Liver (tissue), 9 donors: ENCODE measurements around the gene GARNL3. TPM values are rescaled to one million over a fixed set of nuclear protein-coding genes. Genes with fewer than 3 reads are reported as not detected.

Source experiments
- DNase-seq: peaks from one replicate; pipeline ENCODE4 v3.0.0-alpha.2; 2017; ENCODE audit warnings: low spot score
- H3K27ac ChIP-seq, 2 donors: one replicate each; pipeline ENCODE4 v1.7.0; 2013; ENCODE audit warnings: inconsistent platforms in 2 of 2, low read length in 2 of 2, control low read depth in 1 of 2, low read depth in 1 of 2, mild to moderate bottlenecking in 1 of 2
- H3K27me3 ChIP-seq, 4 donors: one replicate each; pipeline versions ENCODE4 v1.6.1 to v1.7.0; 2013; ENCODE audit warnings: low read length in 3 of 4, inconsistent platforms in 1 of 4, mild to moderate bottlenecking in 1 of 4, moderate library complexity in 1 of 4; ENCODE audit not compliant: control insufficient read depth in 4 of 4, insufficient read depth in 4 of 4
- H3K36me3 ChIP-seq, 4 donors: one replicate each; pipeline versions ENCODE4 v1.6.1 to v1.7.0; 2013; ENCODE audit warnings: low read length in 3 of 4, mild to moderate bottlenecking in 3 of 4, low read depth in 1 of 4, moderate library complexity in 1 of 4; ENCODE audit not compliant: control insufficient read depth in 4 of 4, insufficient read depth in 3 of 4
- H3K4me1 ChIP-seq, 4 donors: one replicate each; pipeline versions ENCODE4 v1.6.1 to v1.7.0; 2013; ENCODE audit warnings: low read length in 3 of 4, mild to moderate bottlenecking in 3 of 4, moderate library complexity in 1 of 4; ENCODE audit not compliant: control insufficient read depth in 4 of 4, insufficient read depth in 4 of 4
- H3K4me3 ChIP-seq, 3 donors: one replicate each; pipeline versions ENCODE4 v1.6.1 to v1.7.0; 2013; ENCODE audit warnings: low read length in 3 of 3, control low read depth in 1 of 3, low read depth in 1 of 3, mild to moderate bottlenecking in 1 of 3
- H3K9ac ChIP-seq, 2 donors: one replicate each; pipeline ENCODE4 v1.7.0; 2013; ENCODE audit warnings: low read length in 2 of 2, mild to moderate bottlenecking in 2 of 2, moderate library complexity in 2 of 2, control low read depth in 1 of 2, low read depth in 1 of 2
- H3K9me3 ChIP-seq, 4 donors: one replicate each; pipeline versions ENCODE4 v1.6.1 to v1.7.0; 2013; ENCODE audit warnings: low read length in 3 of 4; ENCODE audit not compliant: control insufficient read depth in 4 of 4
- FOXA1 ChIP-seq: IDR thresholded peaks from 2 replicates; pipeline ENCODE4 v1.6.1; 2016; ENCODE audit warnings: antibody characterized with exemption
- GABPA ChIP-seq, 2 donors: IDR thresholded peaks in 1 of 2; conservative IDR thresholded peaks in 1 of 2; 2 replicates each; pipeline ENCODE4 v1.6.1; 2016; ENCODE audit warnings: antibody characterized with exemption in 2 of 2, mild to moderate bottlenecking in 1 of 2, moderate library complexity in 1 of 2
- HNF4A ChIP-seq, 2 donors: conservative IDR thresholded peaks; 2 replicates each; pipeline ENCODE4 v1.6.1; 2016; ENCODE audit warnings: antibody characterized with exemption in 2 of 2, mild to moderate bottlenecking in 2 of 2
- NR2F2 ChIP-seq: IDR thresholded peaks from 2 replicates; pipeline ENCODE4 v1.6.1; 2016; ENCODE audit warnings: antibody characterized with exemption
- RAD21 ChIP-seq, 2 donors: IDR thresholded peaks; 2 replicates each; pipeline ENCODE4 v1.6.1; 2016; ENCODE audit warnings: antibody characterized with exemption in 2 of 2, mild to moderate bottlenecking in 2 of 2
- SP1 ChIP-seq: IDR thresholded peaks from 2 replicates; pipeline ENCODE4 v1.6.1; 2018; ENCODE audit warnings: antibody characterized with exemption, mild to moderate bottlenecking
- TAF1 ChIP-seq: conservative IDR thresholded peaks from 2 replicates; pipeline ENCODE4 v1.6.1; 2016; ENCODE audit warnings: antibody characterized with exemption, mild to moderate bottlenecking
- YY1 ChIP-seq: IDR thresholded peaks from 2 replicates; pipeline ENCODE4 v1.6.1; 2016; ENCODE audit warnings: antibody characterized with exemption, mild to moderate bottlenecking
- ZBTB33 ChIP-seq: IDR thresholded peaks from 2 replicates; pipeline ENCODE4 v1.6.1; 2016; ENCODE audit warnings: antibody characterized with exemption
- WGBS: extraction: QIAGEN DNeasy Blood & Tissue Kit; methylation state at CpG from one replicate; pipeline ENCODE4 v1.1.7; 2013; 5-methylcytosine and 5-hydroxymethylcytosine counted together
- polyA plus RNA-seq, 2 donors: library from polyadenylated mRNA; stranded (reverse) in 1 of 2; unstranded in 1 of 2; fragments of 200-250 nt in 1 of 2; fragments of >200 nt in 1 of 2; fragmentation: Nextera tagmentation in 1 of 2; extraction: Ambion mirVana in 1 of 2; gene quantifications; one replicate each; pipeline versions ENCODE4 v1.2.1 to v1.2.3, GENCODE V29; 2013 to 2015
- total RNA-seq, 2 donors: library from RNA; depleted of rRNA; stranded (reverse); fragments of >200 nt; gene quantifications; one replicate each; pipeline ENCODE4 v1.2.3, GENCODE V29; 2014
- TF ChIP-seq, protein P1 (sequence below): IDR thresholded peaks from 2 replicates; pipeline ENCODE4 v1.6.1; 2016; ENCODE audit warnings: antibody characterized with exemption
- TF ChIP-seq, protein P2 (sequence below): IDR thresholded peaks from 2 replicates; pipeline ENCODE4 v1.6.1; 2016; ENCODE audit warnings: antibody characterized with exemption, mild to moderate bottlenecking
- TF ChIP-seq, protein P3 (sequence below): IDR thresholded peaks from 2 replicates; pipeline ENCODE4 v1.6.1; 2016; ENCODE audit warnings: antibody characterized with exemption
- donor health status: healthy.
- donor health status: healthy.
- donor health status: healthy.
- donor health status: healthy.
- donor health status: healthy.

GARNL3 gene
- total and polyA plus RNA-seq, 4 donors = 0.89 to 6.7 (median 3.5) TPM

DNA sequence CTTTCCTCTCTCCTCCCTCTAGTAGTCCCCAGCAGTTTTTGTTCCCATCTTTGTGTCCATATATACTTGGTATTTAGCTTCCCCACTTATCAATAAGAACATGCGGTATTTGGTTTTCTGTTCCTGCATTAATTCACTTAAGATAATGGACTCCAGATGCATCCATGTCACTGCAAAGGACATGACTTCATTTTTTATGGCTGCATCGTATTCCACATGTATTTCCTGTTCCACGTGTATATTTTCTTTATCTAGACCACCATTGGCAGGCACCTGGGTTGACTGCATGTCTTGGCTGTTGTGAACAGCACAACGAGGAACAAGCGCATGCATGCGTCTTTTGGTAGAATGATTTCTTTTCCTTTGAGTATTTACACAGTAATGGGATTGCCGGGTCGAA is 165.8 kb downstream of the GARNL3 start:
- H3K27me3 ChIP-seq = no peaks in the 10 kb centered on the region
- H3K4me3 ChIP-seq = no peak overlapping the region
- peaks cover 0 to 7% (median 5%) of the 10 kb centered on the region in 4 donors for H3K4me1 ChIP-seq
- peaks cover 13 to 32% (median 24%) of the 10 kb centered on the region in 4 donors for H3K36me3 ChIP-seq
- TF ChIP-seq, protein P1, sequence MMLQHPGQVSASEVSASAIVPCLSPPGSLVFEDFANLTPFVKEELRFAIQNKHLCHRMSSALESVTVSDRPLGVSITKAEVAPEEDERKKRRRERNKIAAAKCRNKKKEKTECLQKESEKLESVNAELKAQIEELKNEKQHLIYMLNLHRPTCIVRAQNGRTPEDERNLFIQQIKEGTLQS = no peak
- no peak for TF ChIP-seq YY1
- TF ChIP-seq, protein P2, sequence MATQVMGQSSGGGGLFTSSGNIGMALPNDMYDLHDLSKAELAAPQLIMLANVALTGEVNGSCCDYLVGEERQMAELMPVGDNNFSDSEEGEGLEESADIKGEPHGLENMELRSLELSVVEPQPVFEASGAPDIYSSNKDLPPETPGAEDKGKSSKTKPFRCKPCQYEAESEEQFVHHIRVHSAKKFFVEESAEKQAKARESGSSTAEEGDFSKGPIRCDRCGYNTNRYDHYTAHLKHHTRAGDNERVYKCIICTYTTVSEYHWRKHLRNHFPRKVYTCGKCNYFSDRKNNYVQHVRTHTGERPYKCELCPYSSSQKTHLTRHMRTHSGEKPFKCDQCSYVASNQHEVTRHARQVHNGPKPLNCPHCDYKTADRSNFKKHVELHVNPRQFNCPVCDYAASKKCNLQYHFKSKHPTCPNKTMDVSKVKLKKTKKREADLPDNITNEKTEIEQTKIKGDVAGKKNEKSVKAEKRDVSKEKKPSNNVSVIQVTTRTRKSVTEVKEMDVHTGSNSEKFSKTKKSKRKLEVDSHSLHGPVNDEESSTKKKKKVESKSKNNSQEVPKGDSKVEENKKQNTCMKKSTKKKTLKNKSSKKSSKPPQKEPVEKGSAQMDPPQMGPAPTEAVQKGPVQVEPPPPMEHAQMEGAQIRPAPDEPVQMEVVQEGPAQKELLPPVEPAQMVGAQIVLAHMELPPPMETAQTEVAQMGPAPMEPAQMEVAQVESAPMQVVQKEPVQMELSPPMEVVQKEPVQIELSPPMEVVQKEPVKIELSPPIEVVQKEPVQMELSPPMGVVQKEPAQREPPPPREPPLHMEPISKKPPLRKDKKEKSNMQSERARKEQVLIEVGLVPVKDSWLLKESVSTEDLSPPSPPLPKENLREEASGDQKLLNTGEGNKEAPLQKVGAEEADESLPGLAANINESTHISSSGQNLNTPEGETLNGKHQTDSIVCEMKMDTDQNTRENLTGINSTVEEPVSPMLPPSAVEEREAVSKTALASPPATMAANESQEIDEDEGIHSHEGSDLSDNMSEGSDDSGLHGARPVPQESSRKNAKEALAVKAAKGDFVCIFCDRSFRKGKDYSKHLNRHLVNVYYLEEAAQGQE = no peak
- TF ChIP-seq TAF1 = no peak
- TF ChIP-seq FOXA1 = no peak
- no peaks in the 10 kb centered on the region for H3K9me3 ChIP-seq
- no peak overlapping the region for H3K27ac ChIP-seq
- no peak overlapping the region for H3K9ac ChIP-seq
- no peak for DNase-seq
- 96% methylated on average over 8 of the region's 8 CpGs for WGBS

GRCh38 chr9:127437497-127438264 is 173.1 kb downstream of the GARNL3 start:
- H3K9me3 ChIP-seq = no peaks in the 10 kb centered on the region
- 92% methylated on average over 12 of the region's 12 CpGs for WGBS
- no peaks in the 10 kb centered on the region for H3K4me1 ChIP-seq
- TF ChIP-seq RAD21 (IDR thresholded peaks at IDR 0.05) = peak in 1 of 2 donors; percentile 25
- TF ChIP-seq, protein P2 = no peak
- TF ChIP-seq NR2F2 = no peak
- no peak for TF ChIP-seq FOXA1
- no peak for TF ChIP-seq SP1
- no peak overlapping the region for H3K9ac ChIP-seq
- H3K4me3 ChIP-seq = no peak overlapping the region
- no peak overlapping the region for H3K27ac ChIP-seq
- no peaks in the 10 kb centered on the region for H3K27me3 ChIP-seq
- peaks cover 14 to 63% (median 54%) of the 10 kb centered on the region in 4 donors for H3K36me3 ChIP-seq
- no peak for DNase-seq

GRCh38 chr9:127438394-127438793 is 173.8 kb downstream of the GARNL3 start:
- WGBS = 96% methylated on average over 9 of the region's 9 CpGs
- H3K27ac ChIP-seq = no peak overlapping the region
- no peaks in the 10 kb centered on the region for H3K27me3 ChIP-seq
- H3K36me3 ChIP-seq = peaks cover 14 to 65% (median 55%) of the 10 kb centered on the region in 4 donors
- H3K4me3 ChIP-seq = no peak overlapping the region
- H3K9ac ChIP-seq = no peak overlapping the region
- no peaks in the 10 kb centered on the region for H3K4me1 ChIP-seq
- no peak for DNase-seq
- TF ChIP-seq HNF4A (conservative IDR thresholded peaks at IDR 0.05) = no peak
- TF ChIP-seq, protein P3, sequence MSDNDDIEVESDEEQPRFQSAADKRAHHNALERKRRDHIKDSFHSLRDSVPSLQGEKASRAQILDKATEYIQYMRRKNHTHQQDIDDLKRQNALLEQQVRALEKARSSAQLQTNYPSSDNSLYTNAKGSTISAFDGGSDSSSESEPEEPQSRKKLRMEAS = no peak
- TF ChIP-seq GABPA (IDR thresholded peaks at IDR 0.05 in 1 of 2, conservative IDR thresholded peaks at IDR 0.05 in 1 of 2) = no peak
- TF ChIP-seq, protein P2 = no peak
- no peak for TF ChIP-seq RAD21 (IDR thresholded peaks at IDR 0.05)
- TF ChIP-seq ZBTB33 = no peak
- H3K9me3 ChIP-seq = no peaks in the 10 kb centered on the region
